ENCODE results near the gene EDN3.
"Not testable (repeated sequence)": the region's sequence is repeated elsewhere in the genome, so short reads cannot be mapped to it uniquely, and the experiment has no call there.

Gene EDN3

GRCh38 chr20:59355242-59355641 lies 54.8 kb downstream of the EDN3 start:
- no peak overlapping the region for H3K4me3 ChIP-seq (ENCODE audit: low read depth in 1 of 2, low read length in 2 of 2)
- H3K9ac ChIP-seq (ENCODE audit: low read length): no peak overlapping the region
- no peaks in the 10 kb centered on the region for H3K4me1 ChIP-seq (ENCODE audit: insufficient read depth, low read length)
- no peaks in the 10 kb centered on the region for H3K9me3 ChIP-seq (ENCODE audit: low read length)
- no peak overlapping the region for H3K27ac ChIP-seq (ENCODE audit: low read depth, low read length)
- H3K27me3 ChIP-seq (ENCODE audit: control insufficient read depth in 1 of 2, insufficient read depth in 2 of 2, low read length in 2 of 2): peaks cover 0 to 9% of the 10 kb centered on the region in 2 donors
- no peaks in the 10 kb centered on the region for H3K36me3 ChIP-seq (ENCODE audit: insufficient read depth, low read length)

GRCh38 chr20:59356662-59357165 lies 56.3 kb downstream of the EDN3 start:
- Histone ChIP-seq H3K9ac (ENCODE audit: low read length) (no peak overlapping the region), H3K4me1 (ENCODE audit: insufficient read depth, low read length) (no peaks in the 10 kb centered on the region), H3K4me3 (ENCODE audit: low read depth in 1 of 2, low read length in 2 of 2) (no peak overlapping the region), H3K9me3 (ENCODE audit: low read length) (no peaks in the 10 kb centered on the region), H3K27ac (ENCODE audit: low read depth, low read length) (no peak overlapping the region), H3K36me3 (ENCODE audit: insufficient read depth, low read length) (no peaks in the 10 kb centered on the region), H3K27me3 (ENCODE audit: control insufficient read depth in 1 of 2, insufficient read depth in 2 of 2, low read length in 2 of 2) (peaks cover 0 to 9% of the 10 kb centered on the region in 2 donors)

- H3K9ac ChIP-seq (ENCODE audit: low read length); H3K36me3 ChIP-seq (ENCODE audit: insufficient read depth, low read length); H3K4me3 ChIP-seq (ENCODE audit: low read depth in 1 of 2, low read length in 2 of 2); H3K27me3 ChIP-seq (ENCODE audit: control insufficient read depth in 1 of 2, insufficient read depth in 2 of 2, low read length in 2 of 2); H3K9me3 ChIP-seq (ENCODE audit: low read length); H3K4me1 ChIP-seq (ENCODE audit: insufficient read depth, low read length); H3K27ac ChIP-seq (ENCODE audit: low read depth, low read length): not testable (repeated sequence)
These were observed 58.4 kb downstream of the EDN3 start for GRCh38 chr20:59358793-59359192.

DNA sequence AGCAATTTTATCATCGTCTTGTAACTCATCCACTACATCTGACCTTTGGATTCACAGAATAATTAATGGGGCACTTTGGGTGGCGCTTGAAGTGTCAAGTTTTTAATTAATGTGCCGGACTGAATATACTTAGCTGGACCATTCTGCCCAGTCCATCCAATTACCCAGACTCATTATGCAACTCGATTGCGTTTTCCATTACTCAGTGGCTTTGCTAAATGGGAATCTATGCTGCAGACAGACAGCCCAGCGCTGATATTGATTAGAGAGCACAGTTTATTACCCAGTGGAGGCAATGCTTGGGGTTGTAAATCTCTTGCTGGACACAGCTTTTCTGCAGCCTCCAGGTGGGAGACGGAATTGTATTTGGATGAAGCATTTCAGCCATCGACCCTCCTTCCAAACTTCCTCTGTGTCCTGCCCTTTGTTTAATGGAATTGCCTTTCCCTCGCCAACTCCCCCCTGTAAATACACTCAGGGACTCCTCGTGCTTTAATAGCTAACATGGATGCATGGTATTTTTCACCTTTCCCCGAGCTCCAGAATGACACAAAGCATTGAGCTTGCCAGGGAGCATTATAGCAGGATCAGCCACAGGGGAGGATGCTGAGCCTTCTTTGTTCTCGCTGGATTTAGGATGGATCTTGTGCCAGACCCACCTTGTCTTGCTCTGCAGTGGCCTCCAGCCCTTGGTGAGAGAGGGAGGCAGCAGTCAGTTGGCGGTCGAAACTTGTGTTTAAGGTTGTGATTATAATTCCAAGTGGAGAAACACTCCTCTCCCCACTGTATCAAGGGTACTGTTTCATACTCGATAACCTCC lies 59.7 kb downstream of the EDN3 start:
- Histone ChIP-seq H3K4me1 (ENCODE audit: insufficient read depth, low read length) (no peaks in the 10 kb centered on the region), H3K27me3 (ENCODE audit: control insufficient read depth in 1 of 2, insufficient read depth in 2 of 2, low read length in 2 of 2) (peaks cover 0 to 9% of the 10 kb centered on the region in 2 donors), H3K9ac (ENCODE audit: low read length) (no peak overlapping the region), H3K4me3 (ENCODE audit: low read depth in 1 of 2, low read length in 2 of 2) (no peak overlapping the region), H3K27ac (ENCODE audit: low read depth, low read length) (no peak overlapping the region), H3K36me3 (ENCODE audit: insufficient read depth, low read length) (no peaks in the 10 kb centered on the region), H3K9me3 (ENCODE audit: low read length) (no peaks in the 10 kb centered on the region)

DNA sequence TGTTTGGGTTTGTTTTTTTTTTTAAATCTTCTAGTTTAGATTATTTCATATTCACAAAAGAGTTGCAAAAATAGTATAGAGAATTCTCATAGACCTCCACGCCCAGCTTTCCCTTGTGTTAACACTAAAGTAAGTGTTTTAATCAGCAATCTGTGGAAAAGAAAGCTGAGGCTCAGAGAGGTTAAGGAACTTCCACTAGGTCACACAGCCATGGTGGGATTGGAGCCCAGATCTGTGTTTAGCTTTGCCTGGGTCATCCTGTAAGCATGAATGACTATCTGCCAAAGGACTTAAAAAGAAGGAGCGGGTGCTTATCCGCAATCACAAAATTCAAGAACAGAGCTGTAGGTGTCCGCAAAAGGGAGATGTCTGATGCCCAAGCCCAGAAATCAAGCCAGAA lies 60.5 kb downstream of the EDN3 start:
- Histone ChIP-seq H3K4me3 (ENCODE audit: low read depth in 1 of 2, low read length in 2 of 2) (no peak overlapping the region), H3K27ac (ENCODE audit: low read depth, low read length) (no peak overlapping the region), H3K4me1 (ENCODE audit: insufficient read depth, low read length) (no peaks in the 10 kb centered on the region), H3K9ac (ENCODE audit: low read length) (no peak overlapping the region), H3K36me3 (ENCODE audit: insufficient read depth, low read length) (no peaks in the 10 kb centered on the region), H3K27me3 (ENCODE audit: control insufficient read depth in 1 of 2, insufficient read depth in 2 of 2, low read length in 2 of 2) (peaks cover 0 to 9% of the 10 kb centered on the region in 2 donors), H3K9me3 (ENCODE audit: low read length) (no peaks in the 10 kb centered on the region)

DNA sequence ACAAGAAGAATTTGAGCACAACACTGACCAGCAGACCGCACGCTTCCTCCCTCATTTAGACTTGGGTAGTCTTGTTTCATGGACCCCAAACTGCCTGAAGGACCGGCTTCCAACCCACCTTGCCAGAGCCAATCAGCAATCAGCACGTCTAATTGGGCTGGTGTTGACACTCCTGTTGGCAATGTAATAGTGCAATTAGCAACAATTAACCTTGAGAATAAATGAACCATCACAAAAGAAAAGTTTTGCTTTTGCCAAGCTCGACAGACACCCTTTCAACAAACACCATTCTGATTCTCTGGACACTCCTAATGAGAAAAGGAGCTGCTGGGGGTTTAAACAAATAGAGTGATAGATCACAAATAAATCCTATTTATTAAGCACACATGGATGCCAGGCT lies 61.0 kb downstream of the EDN3 start:
- Histone ChIP-seq H3K27ac (ENCODE audit: low read depth, low read length) (no peak overlapping the region), H3K9me3 (ENCODE audit: low read length) (no peaks in the 10 kb centered on the region), H3K36me3 (ENCODE audit: insufficient read depth, low read length) (no peaks in the 10 kb centered on the region), H3K9ac (ENCODE audit: low read length) (no peak overlapping the region), H3K27me3 (ENCODE audit: control insufficient read depth in 1 of 2, insufficient read depth in 2 of 2, low read length in 2 of 2) (peaks cover 0 to 6% of the 10 kb centered on the region in 2 donors), H3K4me3 (ENCODE audit: low read depth in 1 of 2, low read length in 2 of 2) (no peak overlapping the region), H3K4me1 (ENCODE audit: insufficient read depth, low read length) (no peaks in the 10 kb centered on the region)

- no peaks in the 10 kb centered on the region for H3K9me3 ChIP-seq (ENCODE audit: low read length)
- no peak overlapping the region for H3K4me3 ChIP-seq (ENCODE audit: low read depth in 1 of 2, low read length in 2 of 2)
- no peak overlapping the region for H3K9ac ChIP-seq (ENCODE audit: low read length)
- H3K27me3 ChIP-seq (ENCODE audit: control insufficient read depth in 1 of 2, insufficient read depth in 2 of 2, low read length in 2 of 2): no peaks in the 10 kb centered on the region
- H3K27ac ChIP-seq (ENCODE audit: low read depth, low read length): no peak overlapping the region
- no peaks in the 10 kb centered on the region for H3K36me3 ChIP-seq (ENCODE audit: insufficient read depth, low read length)
- H3K4me1 ChIP-seq (ENCODE audit: insufficient read depth, low read length): no peaks in the 10 kb centered on the region
These were observed 62.7 kb downstream of the EDN3 start for GRCh38 chr20:59363101-59363500.

- Histone ChIP-seq H3K9ac (ENCODE audit: low read length) (no peak overlapping the region), H3K36me3 (ENCODE audit: insufficient read depth, low read length) (no peaks in the 10 kb centered on the region), H3K9me3 (ENCODE audit: low read length) (no peaks in the 10 kb centered on the region), H3K4me1 (ENCODE audit: insufficient read depth, low read length) (no peaks in the 10 kb centered on the region), H3K27me3 (ENCODE audit: control insufficient read depth in 1 of 2, insufficient read depth in 2 of 2, low read length in 2 of 2) (no peaks in the 10 kb centered on the region), H3K27ac (ENCODE audit: low read depth, low read length) (no peak overlapping the region), H3K4me3 (ENCODE audit: low read depth in 1 of 2, low read length in 2 of 2) (no peak overlapping the region)
These were observed 64.2 kb downstream of the EDN3 start for GRCh38 chr20:59364611-59365010.

GRCh38 chr20:59365611-59366285 lies 65.3 kb downstream of the EDN3 start:
- H3K27ac ChIP-seq (ENCODE audit: low read depth, low read length): no peak overlapping the region
- no peak overlapping the region for H3K4me3 ChIP-seq (ENCODE audit: low read depth in 1 of 2, low read length in 2 of 2)
- no peak overlapping the region for H3K9ac ChIP-seq (ENCODE audit: low read length)
- no peaks in the 10 kb centered on the region for H3K36me3 ChIP-seq (ENCODE audit: insufficient read depth, low read length)
- H3K27me3 ChIP-seq (ENCODE audit: control insufficient read depth in 1 of 2, insufficient read depth in 2 of 2, low read length in 2 of 2): no peaks in the 10 kb centered on the region
- no peaks in the 10 kb centered on the region for H3K9me3 ChIP-seq (ENCODE audit: low read length)
- H3K4me1 ChIP-seq (ENCODE audit: insufficient read depth, low read length): no peaks in the 10 kb centered on the region

DNA sequence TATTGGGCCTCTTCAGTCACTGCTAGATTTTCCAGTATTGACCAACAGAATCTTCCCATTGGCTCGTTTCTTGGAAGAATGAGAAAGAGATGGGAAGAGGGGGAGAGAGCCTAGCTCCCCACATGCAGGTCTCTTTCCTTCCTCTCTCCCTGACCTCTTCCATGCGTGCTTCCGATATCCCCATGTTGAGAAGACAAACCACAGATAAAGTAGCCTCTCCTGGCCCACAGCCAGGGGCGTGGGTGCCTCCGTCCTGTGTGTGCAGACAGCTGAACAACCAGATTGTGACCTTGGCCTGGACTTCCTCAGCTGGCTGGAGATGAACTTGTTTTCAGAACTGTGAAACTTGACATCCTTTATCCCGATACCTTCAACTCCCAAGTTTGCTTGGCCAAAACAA lies 71.0 kb downstream of the EDN3 start:
- no peak overlapping the region for H3K4me3 ChIP-seq (ENCODE audit: low read depth in 1 of 2, low read length in 2 of 2)

DNA sequence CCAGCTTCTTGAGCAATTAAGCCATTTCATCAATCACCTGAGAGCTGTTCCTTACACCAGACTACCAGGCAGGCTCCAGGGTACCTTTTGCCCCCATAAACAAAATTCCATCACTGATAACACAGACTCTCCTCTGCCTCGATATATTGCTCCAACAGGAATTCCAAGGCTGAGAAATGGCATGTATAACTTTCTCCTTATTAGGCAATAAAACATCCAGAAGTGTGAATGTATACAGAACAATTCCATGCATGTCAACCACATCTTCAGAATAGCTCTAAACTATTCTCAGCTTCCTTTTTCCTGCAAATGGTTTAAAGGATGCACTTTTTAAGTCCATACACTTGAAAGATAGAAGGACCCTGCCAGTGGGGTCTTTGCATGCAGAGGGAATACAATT lies 73.8 kb downstream of the EDN3 start:
- H3K27me3 ChIP-seq (ENCODE audit: control insufficient read depth in 1 of 2, insufficient read depth in 2 of 2, low read length in 2 of 2): no peaks in the 10 kb centered on the region
- no peaks in the 10 kb centered on the region for H3K4me1 ChIP-seq (ENCODE audit: insufficient read depth, low read length)
- no peak overlapping the region for H3K27ac ChIP-seq (ENCODE audit: low read depth, low read length)
- H3K36me3 ChIP-seq (ENCODE audit: insufficient read depth, low read length): no peaks in the 10 kb centered on the region
- no peak overlapping the region for H3K4me3 ChIP-seq (ENCODE audit: low read depth in 1 of 2, low read length in 2 of 2)
- H3K9ac ChIP-seq (ENCODE audit: low read length): no peak overlapping the region
- no peaks in the 10 kb centered on the region for H3K9me3 ChIP-seq (ENCODE audit: low read length)

More for the DNA sequence above, 71.0 kb downstream of the EDN3 start:
- Histone ChIP-seq H3K27ac (ENCODE audit: low read depth, low read length) (no peak overlapping the region), H3K9ac (ENCODE audit: low read length) (no peak overlapping the region), H3K4me1 (ENCODE audit: insufficient read depth, low read length) (no peaks in the 10 kb centered on the region), H3K27me3 (ENCODE audit: control insufficient read depth in 1 of 2, insufficient read depth in 2 of 2, low read length in 2 of 2) (no peaks in the 10 kb centered on the region), H3K36me3 (ENCODE audit: insufficient read depth, low read length) (no peaks in the 10 kb centered on the region), H3K9me3 (ENCODE audit: low read length) (no peaks in the 10 kb centered on the region)

Measured in muscle layer of colon (tissue), 2 donors.